HG03521 (cell line): Measurements from ENCODE around the gene GFRA1.

ENCODE experiments used
- ATAC-seq: cut with Tn5 transposase; IDR thresholded peaks from one replicate; pipeline ENCODE4 v1.9.1; 2021; ENCODE audit warnings: mild to moderate bottlenecking, moderate library complexity; ENCODE audit not compliant: unreplicated experiment

The GFRA1 gene

GRCh38 chr10:116164291-116164690 is 108.7 kb downstream of the GFRA1 start:
- no peak for ATAC-seq

- no peak for ATAC-seq
Observed at GRCh38 chr10:116163333-116164131, 109.5 kb downstream of the GFRA1 start.

- no peak for ATAC-seq
Observed at GRCh38 chr10:116162851-116163250, 110.2 kb downstream of the GFRA1 start.

- ATAC-seq: no peak
Observed at GRCh38 chr10:116160271-116160670, 112.7 kb downstream of the GFRA1 start.

GRCh38 chr10:116159197-116159596 is 113.8 kb downstream of the GFRA1 start:
- ATAC-seq: no peak

- no peak for ATAC-seq
Observed at GRCh38 chr10:116158036-116158435, 115.0 kb downstream of the GFRA1 start.

- no peak for ATAC-seq
Observed at GRCh38 chr10:116157485-116157884, 115.5 kb downstream of the GFRA1 start.

- no peak for ATAC-seq
Observed at GRCh38 chr10:116156819-116157218, 116.2 kb downstream of the GFRA1 start.

- ATAC-seq: no peak
Observed at GRCh38 chr10:116155191-116155590, 117.8 kb downstream of the GFRA1 start.

- ATAC-seq: no peak
Observed at GRCh38 chr10:116154651-116155050, 118.4 kb downstream of the GFRA1 start.

GRCh38 chr10:116151076-116151475 is 121.9 kb downstream of the GFRA1 start:
- no peak for ATAC-seq

GRCh38 chr10:116150606-116151005 is 122.4 kb downstream of the GFRA1 start:
- no peak for ATAC-seq

- no peak for ATAC-seq
Observed at GRCh38 chr10:116147147-116147905, 125.7 kb downstream of the GFRA1 start.

- no peak for ATAC-seq
Observed at GRCh38 chr10:116146372-116147140, 126.5 kb downstream of the GFRA1 start.

- ATAC-seq: no peak
Observed at GRCh38 chr10:116143673-116144222, 129.3 kb downstream of the GFRA1 start.

GRCh38 chr10:116141855-116142254 is 131.2 kb downstream of the GFRA1 start:
- no peak for ATAC-seq

GRCh38 chr10:116141246-116141645 is 131.8 kb downstream of the GFRA1 start:
- ATAC-seq: no peak

- ATAC-seq: no peak
Observed at GRCh38 chr10:116139886-116140285, 133.1 kb downstream of the GFRA1 start.

GRCh38 chr10:116138897-116139296 is 134.1 kb downstream of the GFRA1 start:
- ATAC-seq: no peak

GRCh38 chr10:116136261-116136660 is 136.7 kb downstream of the GFRA1 start:
- ATAC-seq: no peak

- ATAC-seq: no peak
Observed at GRCh38 chr10:116134322-116134721, 138.7 kb downstream of the GFRA1 start.
